K562 (cell line): ENCODE measurements around the gene ACTA2. TPM values are rescaled to one million over a fixed set of nuclear protein-coding genes. Genes with fewer than 3 reads are reported as not detected.

Experiments used
- ATAC-seq: fragments of 200-7000 bp; cut with Tn5 transposase; 3 replicates; pipeline ENCODE4 v1.9.1; 2020; ENCODE audit warnings: moderate library complexity
- BruUV-seq: library from RNA; stranded (reverse); fragments of 400-500 nt; replicated peaks from 2 replicates; lab custom pipeline; 2021; lab: Mats Ljungman, UMichigan
- CTCF ChIA-PET: fragments of 300-600 bp; formaldehyde crosslinking; extraction: SDS; loops from one replicate; lab custom pipeline; 2021; ENCODE audit warnings: low intra/inter-chr PET ratio; lab: Yijun Ruan, JAX
- POLR2A ChIA-PET: fragments of 300-600, 350-650 bp; sonication (Branson Sonifier 250); formaldehyde crosslinking; extraction: SDS; loops from one replicate; lab custom pipeline; 2021; ENCODE audit warnings: antibody characterized with exemption, inconsistent platforms; lab: Yijun Ruan, JAX
- DNase-seq, 4 experiments: peaks; one replicate each; pipeline versions ENCODE4 v3.0.0 to v3.0.0-alpha.2; 2011 to 2018; ENCODE audit warnings: low spot score in 3 of 4, mixed read lengths in 3 of 4; ENCODE audit errors: extremely low read depth in 1 of 4
- FAIRE-seq: peaks from 2 replicates; lab custom pipeline; 2011; peaks lifted over from hg19 to GRCh38; lab: Jason Lieb, UNC
- H2AFZ ChIP-seq: 2 replicates; pipeline ENCODE4 v1.6.0; 2011; ENCODE audit warnings: low read depth, low read length, control low read depth, inconsistent platforms
- H3K27ac ChIP-seq: fragments of 200-600 bp; 3 replicates; pipeline ENCODE4 v1.8.0; 2011; ENCODE audit warnings: low read depth, mild to moderate bottlenecking, control low read depth, inconsistent platforms, low read length, moderate library complexity, mixed read lengths; ENCODE audit errors: extremely low read depth
- H3K27me3 ChIP-seq, 2 experiments: fragments of 300-600 bp in 1 of 2; 2 replicates in 1 of 2; 3 replicates in 1 of 2; pipeline versions ENCODE4 v1.6.0 to v1.8.0; 2011; ENCODE audit warnings: inconsistent platforms in 2 of 2, low read length in 2 of 2, mild to moderate bottlenecking in 1 of 2, mixed read lengths in 1 of 2, moderate library complexity in 1 of 2; ENCODE audit not compliant: control insufficient read depth in 2 of 2, insufficient read depth in 2 of 2
- H3K36me3 ChIP-seq: fragments of 300-600 bp; 3 replicates; pipeline ENCODE4 v1.8.0; 2011; ENCODE audit warnings: mild to moderate bottlenecking, low read length, inconsistent platforms; ENCODE audit not compliant: control insufficient read depth, insufficient read depth
- H3K4me1 ChIP-seq, 2 experiments: fragments of 200-600 bp in 1 of 2; replicated peaks in 1 of 2; 2 replicates in 1 of 2; 3 replicates in 1 of 2; pipeline versions ENCODE4 v1.5.1 to v1.8.0; 2011; ENCODE audit warnings: inconsistent platforms in 2 of 2, low read length in 2 of 2, mild to moderate bottlenecking in 1 of 2, mixed read lengths in 1 of 2, moderate library complexity in 1 of 2; ENCODE audit not compliant: control insufficient read depth in 2 of 2, insufficient read depth in 2 of 2
- H3K4me2 ChIP-seq: 2 replicates; pipeline ENCODE4 v1.6.1; 2011; ENCODE audit warnings: low read length, control low read depth, inconsistent platforms, mixed read lengths; ENCODE audit not compliant: insufficient read depth
- H3K4me3 ChIP-seq: fragments of 200-600 bp; sonication (generic), shearing (Covaris generic); 2 replicates; pipeline ENCODE4 v1.5.1; 2016; ENCODE audit warnings: control low read depth, inconsistent platforms
- H3K79me2 ChIP-seq: fragments of 200-600 bp; 3 replicates; pipeline ENCODE4 v1.8.0; 2011; ENCODE audit warnings: low read length, inconsistent platforms; ENCODE audit not compliant: control insufficient read depth, insufficient read depth
- H3K9ac ChIP-seq, 2 experiments: 2 replicates each; pipeline versions ENCODE4 v1.6.0 to v1.6.1; 2011; ENCODE audit warnings: low read depth in 2 of 2, low read length in 2 of 2, control low read depth in 1 of 2, inconsistent platforms in 1 of 2, mild to moderate bottlenecking in 1 of 2, mixed read lengths in 1 of 2; ENCODE audit not compliant: insufficient read depth in 1 of 2
- H3K9me1 ChIP-seq: one replicate; pipeline ENCODE4 v1.6.0; 2011; ENCODE audit warnings: inconsistent platforms, mild to moderate bottlenecking, low read length, moderate library complexity; ENCODE audit not compliant: control insufficient read depth, insufficient read depth
- H3K9me3 ChIP-seq: replicated peaks from 2 replicates; pipeline ENCODE4 v1.5.1; 2011; ENCODE audit warnings: low read depth, low read length, inconsistent platforms; ENCODE audit not compliant: control insufficient read depth, insufficient read depth
- H4K20me1 ChIP-seq: replicated peaks from 2 replicates; pipeline ENCODE4 v1.6.1; 2011; ENCODE audit warnings: low read length, inconsistent platforms, mixed read lengths; ENCODE audit not compliant: control insufficient read depth, insufficient read depth
- DNMT1 ChIP-seq: fragments of 450-650 bp; IDR thresholded peaks from 2 replicates; pipeline ENCODE4 v1.6.1; 2016; ENCODE audit warnings: antibody characterized with exemption, mild to moderate bottlenecking
- ZNF780A ChIP-seq: fragments of 250-450 bp; sonication (Bioruptor Pico); IDR thresholded peaks from 2 replicates; pipeline ENCODE4 v1.5.0; 2021; ENCODE audit warnings: mild to moderate bottlenecking
- WGBS: fragments of 100-300 bp; shearing (Covaris generic); methylation state at CpG from one replicate; pipeline ENCODE4 v1.1.6; 2016; ENCODE audit warnings: low coverage, mixed read lengths; ENCODE audit not compliant: insufficient coverage; ENCODE audit errors: missing lambda C conversion rate; 5-methylcytosine and 5-hydroxymethylcytosine counted together
- in situ Hi-C: fragments of 300-500 bp; cut with MboI; formaldehyde crosslinking; loops from 4 replicates; pipeline ENCODE4 v1.15.0; 2018; ENCODE audit warnings: inconsistent platforms, mixed read lengths
- intact Hi-C: fragments of 100-400 bp; cut with micrococcal nuclease; formaldehyde crosslinking; loops from 2 replicates; pipeline ENCODE4 v1.14.2; 2022
- polyA plus RNA-seq, 8 experiments: library from polyadenylated mRNA; depleted of rRNA in 4 of 8; stranded (reverse) in 5 of 8; unstranded in 3 of 8; fragments of >200 nt; fragmentation: Nextera tagmentation in 2 of 8; fragmentation: Illumina TruSeq in 1 of 8; extraction: Ambion mirVana in 2 of 8; extraction: Trizol in 1 of 8; gene quantifications; 2 replicates each; pipeline versions ENCODE4 v1.2.1 to v1.2.3, GENCODE V29; 2011 to 2014; ENCODE audit warnings: inconsistent platforms in 1 of 8, missing spikeins in 1 of 8
- total RNA-seq, 7 experiments: library from RNA; depleted of rRNA in 6 of 7; stranded (reverse); fragments of >200 nt in 6 of 7; fragmentation: Illumina TruSeq in 2 of 7; extraction: Trizol in 2 of 7; gene quantifications; 2 replicates each; pipeline versions ENCODE4 v1.2.1 to v1.2.3, GENCODE V29; 2011 to 2021; ENCODE audit warnings: low replicate concordance in 1 of 7
- TF ChIP-seq, protein P1 (sequence below): sonication (generic); formaldehyde crosslinking; IDR thresholded peaks from 2 replicates; pipeline ENCODE4 v1.8.0; 2022; ENCODE audit warnings: mild to moderate bottlenecking, missing genetic modification reagents

ACTA2 gene
- total and polyA plus RNA-seq, 9 of the 15 experiments (the other 6 are each of a cell fraction or from before 2014, with no cell fraction given), result 0.15 to 1.0 (median 0.38) TPM; not detected in 3

- TF ChIP-seq, protein P1, sequence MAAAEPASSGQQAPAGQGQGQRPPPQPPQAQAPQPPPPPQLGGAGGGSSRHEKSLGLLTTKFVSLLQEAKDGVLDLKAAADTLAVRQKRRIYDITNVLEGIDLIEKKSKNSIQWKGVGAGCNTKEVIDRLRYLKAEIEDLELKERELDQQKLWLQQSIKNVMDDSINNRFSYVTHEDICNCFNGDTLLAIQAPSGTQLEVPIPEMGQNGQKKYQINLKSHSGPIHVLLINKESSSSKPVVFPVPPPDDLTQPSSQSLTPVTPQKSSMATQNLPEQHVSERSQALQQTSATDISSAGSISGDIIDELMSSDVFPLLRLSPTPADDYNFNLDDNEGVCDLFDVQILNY (CRISPR knock-in tag), result no peak
Measured at GRCh38 chr10:88996927-88997326, 44.4 kb upstream of the ACTA2 start (continued).

GRCh38 chr10:88995156-88995876, 42.7 kb upstream of the ACTA2 start:
- Histone ChIP-seq H3K9me3 (no peaks in the 10 kb centered on the region), H4K20me1 (no peaks in the 10 kb centered on the region), H3K79me2 (no peaks in the 10 kb centered on the region), H3K27ac (no peak overlapping the region), H3K9ac (no peak overlapping the region), H3K4me1 (peaks cover 0 to 10% of the 10 kb centered on the region in 2 experiments; a peak in 2 of 5 replicates), H3K27me3 (peaks cover 0 to 6% of the 10 kb centered on the region in 2 experiments; a peak in 1 of 5 replicates), H3K4me3 (no peak overlapping the region), H2AFZ (no peak overlapping the region), H3K4me2 (no peak overlapping the region), H3K9me1 (no peaks in the 10 kb centered on the region), H3K36me3 (no peaks in the 10 kb centered on the region)
- FAIRE-seq (no peak), DNase-seq (no peak), ATAC-seq (no peak)
- intact Hi-C loops, result no loop called here
- in situ Hi-C loops, result no loop called here
- POLR2A ChIA-PET, result interaction anchor here (0.6 kb wide), 1 partner anchor 994 kb away, joined by 3 read pairs; no protein-coding TSS in a partner anchor
- CTCF ChIA-PET, result no interaction called here
- 5% methylated on average over 6 of the region's 7 CpGs for WGBS
- TF ChIP-seq ZNF780A, result no peak
- TF ChIP-seq DNMT1, result no peak
- no TSS peak for BruUV-seq
